ENCODE measurements around the gene HIVEP1. TPM values are rescaled to one million over a fixed set of nuclear protein-coding genes. Genes with fewer than 3 reads are reported as not detected.

HIVEP1 gene
- total and polyA plus RNA-seq, 3 experiments from 2014 or later, result 2.8 to 37.1 (median 33.5) TPM

GRCh38 chr6:12164508-12164770, 152.3 kb downstream of the HIVEP1 start:
- no peak overlapping the region for H3K4me3 ChIP-seq (ENCODE audit: low read length)
- no peaks in the 10 kb centered on the region for H3K9me3 ChIP-seq (ENCODE audit: low read length)
- H3K27me3 ChIP-seq (ENCODE audit: insufficient read depth, low read length, poor library complexity, severe bottlenecking), result no peaks in the 10 kb centered on the region
- peaks cover 0 to 3% of the 10 kb centered on the region in 2 donors for H3K27me3 Mint-ChIP-seq
- H3K36me3 Mint-ChIP-seq, result peaks cover 9 to 41% (median 12%) of the 10 kb centered on the region in 3 donors
- CTCF ChIA-PET, result no interaction called here
- H3K4me3 Mint-ChIP-seq, result no peak overlapping the region
- peaks cover 6% of the 10 kb centered on the region for H3K36me3 ChIP-seq (ENCODE audit: insufficient read depth, low read length)
- no peak overlapping the region for H3K27ac ChIP-seq (ENCODE audit: low read depth, low read length)
- H3K4me1 Mint-ChIP-seq, result peaks cover 19 to 36% (median 29%) of the 10 kb centered on the region in 3 donors
- DNase-seq, result no peak
- H3K9me3 Mint-ChIP-seq, result no peaks in the 10 kb centered on the region
- peaks cover 26% of the 10 kb centered on the region for H3K4me1 ChIP-seq (ENCODE audit: insufficient read depth, low read length)
- POLR2A ChIA-PET, result no interaction called here
- no peak overlapping the region for H3K27ac Mint-ChIP-seq

GRCh38 chr6:12165297-12165696, 153.2 kb downstream of the HIVEP1 start:
- H3K27ac ChIP-seq (ENCODE audit: low read depth, low read length), result no peak overlapping the region
- no peak for DNase-seq
- ChIA-PET POLR2A (no interaction called here), CTCF (no interaction called here)
- Mint-ChIP-seq H3K4me1 (peaks cover 19 to 35% (median 31%) of the 10 kb centered on the region in 3 donors), H3K27ac (no peak overlapping the region), H3K27me3 (peaks cover 0 to 3% of the 10 kb centered on the region in 2 donors), H3K9me3 (no peaks in the 10 kb centered on the region), H3K36me3 (peaks cover 9 to 39% (median 12%) of the 10 kb centered on the region in 3 donors), H3K4me3 (no peak overlapping the region)
- H3K27me3 ChIP-seq (ENCODE audit: insufficient read depth, low read length, poor library complexity, severe bottlenecking), result no peaks in the 10 kb centered on the region
- H3K36me3 ChIP-seq (ENCODE audit: insufficient read depth, low read length), result peaks cover 6% of the 10 kb centered on the region
- H3K4me1 ChIP-seq (ENCODE audit: insufficient read depth, low read length), result peaks cover 28% of the 10 kb centered on the region
- no peak overlapping the region for H3K4me3 ChIP-seq (ENCODE audit: low read length)
- H3K9me3 ChIP-seq (ENCODE audit: low read length), result no peaks in the 10 kb centered on the region

GRCh38 chr6:12165722-12166280, 153.7 kb downstream of the HIVEP1 start:
- peaks cover 6% of the 10 kb centered on the region for H3K36me3 ChIP-seq (ENCODE audit: insufficient read depth, low read length)
- H3K27ac Mint-ChIP-seq, result no peak overlapping the region
- CTCF ChIA-PET, result no interaction called here

GRCh38 chr6:12169377-12169776, 157.3 kb downstream of the HIVEP1 start:
- H3K27ac Mint-ChIP-seq, result no peak overlapping the region
- peaks cover 10% of the 10 kb centered on the region for H3K4me1 ChIP-seq (ENCODE audit: insufficient read depth, low read length)
- H3K4me3 ChIP-seq (ENCODE audit: low read length), result no peak overlapping the region
- ChIA-PET POLR2A (no interaction called here), CTCF (no interaction called here)
- H3K27me3 Mint-ChIP-seq, result no peaks in the 10 kb centered on the region
- H3K4me1 Mint-ChIP-seq, result peaks cover 0 to 5% (median 5%) of the 10 kb centered on the region in 3 donors
- H3K36me3 Mint-ChIP-seq, result peaks cover 2 to 4% (median 3%) of the 10 kb centered on the region in 3 donors
- no peaks in the 10 kb centered on the region for H3K36me3 ChIP-seq (ENCODE audit: insufficient read depth, low read length)
- no peak overlapping the region for H3K27ac ChIP-seq (ENCODE audit: low read depth, low read length)
- H3K27me3 ChIP-seq (ENCODE audit: insufficient read depth, low read length, poor library complexity, severe bottlenecking), result no peaks in the 10 kb centered on the region
- no peaks in the 10 kb centered on the region for H3K9me3 Mint-ChIP-seq
- no peak overlapping the region for H3K4me3 Mint-ChIP-seq
- DNase-seq, result no peak
- H3K9me3 ChIP-seq (ENCODE audit: low read length), result no peaks in the 10 kb centered on the region

More at GRCh38 chr6:12165722-12166280, 153.7 kb downstream of the HIVEP1 start:
- H3K9me3 ChIP-seq (ENCODE audit: low read length), result no peaks in the 10 kb centered on the region
- Mint-ChIP-seq H3K9me3 (no peaks in the 10 kb centered on the region), H3K4me1 (peaks cover 19 to 31% (median 30%) of the 10 kb centered on the region in 3 donors), H3K4me3 (no peak overlapping the region), H3K36me3 (peaks cover 9 to 34% (median 12%) of the 10 kb centered on the region in 3 donors), H3K27me3 (peaks cover 0 to 3% of the 10 kb centered on the region in 2 donors)
- POLR2A ChIA-PET, result no interaction called here
- H3K27me3 ChIP-seq (ENCODE audit: insufficient read depth, low read length, poor library complexity, severe bottlenecking), result no peaks in the 10 kb centered on the region
- peaks cover 28% of the 10 kb centered on the region for H3K4me1 ChIP-seq (ENCODE audit: insufficient read depth, low read length)
- no peak overlapping the region for H3K4me3 ChIP-seq (ENCODE audit: low read length)
- no peak overlapping the region for H3K27ac ChIP-seq (ENCODE audit: low read depth, low read length)
- DNase-seq, result no peak

- no peak overlapping the region for H3K4me3 ChIP-seq (ENCODE audit: low read length)
- Mint-ChIP-seq H3K27me3 (peaks cover 0 to 2% of the 10 kb centered on the region in 2 donors), H3K9me3 (no peaks in the 10 kb centered on the region), H3K27ac (no peak overlapping the region), H3K4me1 (peaks cover 0 to 5% (median 5%) of the 10 kb centered on the region in 3 donors), H3K36me3 (no peaks in the 10 kb centered on the region), H3K4me3 (peak overlapping the region in 1 of 7 donors; percentile 1)
- H3K27me3 ChIP-seq (ENCODE audit: insufficient read depth, low read length, poor library complexity, severe bottlenecking), result no peaks in the 10 kb centered on the region
- H3K36me3 ChIP-seq (ENCODE audit: insufficient read depth, low read length), result no peaks in the 10 kb centered on the region
- H3K4me1 ChIP-seq (ENCODE audit: insufficient read depth, low read length), result peaks cover 10% of the 10 kb centered on the region
- no peak for DNase-seq
- H3K9me3 ChIP-seq (ENCODE audit: low read length), result no peaks in the 10 kb centered on the region
- ChIA-PET CTCF (no interaction called here), POLR2A (no interaction called here)
- no peak overlapping the region for H3K27ac ChIP-seq (ENCODE audit: low read depth, low read length)
Measured at GRCh38 chr6:12170351-12171092, 158.4 kb downstream of the HIVEP1 start.

- H3K9me3 ChIP-seq (ENCODE audit: low read length), result no peaks in the 10 kb centered on the region
- H3K27ac ChIP-seq (ENCODE audit: low read depth, low read length), result no peak overlapping the region
- Mint-ChIP-seq H3K27ac (no peak overlapping the region), H3K4me3 (no peak overlapping the region), H3K4me1 (peaks cover 0 to 5% (median 5%) of the 10 kb centered on the region in 3 donors), H3K27me3 (peaks cover 0 to 8% of the 10 kb centered on the region in 2 donors), H3K36me3 (peaks cover 0 to 2% (median under 1%) of the 10 kb centered on the region in 3 donors), H3K9me3 (peaks cover 0 to 1% (median 0%) of the 10 kb centered on the region in 5 donors)
- peaks cover 10% of the 10 kb centered on the region for H3K4me1 ChIP-seq (ENCODE audit: insufficient read depth, low read length)
- ChIA-PET CTCF (no interaction called here), POLR2A (no interaction called here)
- H3K27me3 ChIP-seq (ENCODE audit: insufficient read depth, low read length, poor library complexity, severe bottlenecking), result no peaks in the 10 kb centered on the region
- no peak overlapping the region for H3K4me3 ChIP-seq (ENCODE audit: low read length)
- H3K36me3 ChIP-seq (ENCODE audit: insufficient read depth, low read length), result no peaks in the 10 kb centered on the region
- DNase-seq, result no peak
Measured at GRCh38 chr6:12171717-12172116, 159.6 kb downstream of the HIVEP1 start.

- Mint-ChIP-seq H3K4me1 (peaks cover 0 to 5% (median 5%) of the 10 kb centered on the region in 3 donors), H3K27ac (no peak overlapping the region), H3K27me3 (peaks cover 0 to 10% of the 10 kb centered on the region in 2 donors), H3K36me3 (peaks cover 0 to 4% (median 2%) of the 10 kb centered on the region in 3 donors), H3K4me3 (no peak overlapping the region), H3K9me3 (peaks cover 0 to 5% (median 0%) of the 10 kb centered on the region in 5 donors)
- Histone ChIP-seq H3K27me3 (ENCODE audit: insufficient read depth, low read length, poor library complexity, severe bottlenecking) (no peaks in the 10 kb centered on the region), H3K4me3 (ENCODE audit: low read length) (no peak overlapping the region), H3K36me3 (ENCODE audit: insufficient read depth, low read length) (no peaks in the 10 kb centered on the region), H3K27ac (ENCODE audit: low read depth, low read length) (no peak overlapping the region), H3K4me1 (ENCODE audit: insufficient read depth, low read length) (peaks cover 10% of the 10 kb centered on the region), H3K9me3 (ENCODE audit: low read length) (no peaks in the 10 kb centered on the region)
- POLR2A ChIA-PET, result no interaction called here
- CTCF ChIA-PET, result no interaction called here
- DNase-seq, result no peak
Measured at GRCh38 chr6:12172572-12172971, 160.5 kb downstream of the HIVEP1 start.

- Mint-ChIP-seq H3K27ac (no peak overlapping the region), H3K4me1 (peaks cover 0 to 5% (median 5%) of the 10 kb centered on the region in 3 donors), H3K9me3 (peaks cover 0 to 5% (median 0%) of the 10 kb centered on the region in 5 donors), H3K36me3 (peaks cover 0 to 4% (median 2%) of the 10 kb centered on the region in 3 donors), H3K4me3 (no peak overlapping the region), H3K27me3 (peaks cover 0 to 10% of the 10 kb centered on the region in 2 donors)
- Histone ChIP-seq H3K36me3 (ENCODE audit: insufficient read depth, low read length) (no peaks in the 10 kb centered on the region), H3K4me1 (ENCODE audit: insufficient read depth, low read length) (peaks cover 10% of the 10 kb centered on the region), H3K4me3 (ENCODE audit: low read length) (no peak overlapping the region), H3K27ac (ENCODE audit: low read depth, low read length) (no peak overlapping the region), H3K27me3 (ENCODE audit: insufficient read depth, low read length, poor library complexity, severe bottlenecking) (no peaks in the 10 kb centered on the region), H3K9me3 (ENCODE audit: low read length) (no peaks in the 10 kb centered on the region)
- POLR2A ChIA-PET, result no interaction called here
- CTCF ChIA-PET, result no interaction called here
- no peak for DNase-seq
Measured at GRCh38 chr6:12173181-12173580, 161.1 kb downstream of the HIVEP1 start.

Measured in CD8-positive, alpha-beta memory T cell (primary cell).